Activated CD4-positive, alpha-beta T cell treated with anti-CD3 and anti-CD28 coated beads, Interleukin-10, Interleukin-2, amounts not matched to agents 100 ng/mL and 50 ng/mL, durations not matched to agents 16 hours and 8 hours (primary cell): ENCODE measurements around the gene EVA1C.
"Not testable (repeated sequence)": the region's sequence is repeated elsewhere in the genome, so short reads cannot be mapped to it uniquely, and the experiment has no call there.

Experiments used
- DNase-seq: peaks from one replicate; pipeline ENCODE4 v3.0.0-alpha.2; 2020

Gene EVA1C

GRCh38 chr21:32534113-32534512, 121.6 kb downstream of the EVA1C start:
- no peak for DNase-seq

- DNase-seq: no peak
These were observed 123.1 kb downstream of the EVA1C start for GRCh38 chr21:32535612-32536011.

GRCh38 chr21:32537569-32537881, 125.0 kb downstream of the EVA1C start:
- DNase-seq: no peak

GRCh38 chr21:32538147-32538792, 125.8 kb downstream of the EVA1C start:
- no peak for DNase-seq

DNA sequence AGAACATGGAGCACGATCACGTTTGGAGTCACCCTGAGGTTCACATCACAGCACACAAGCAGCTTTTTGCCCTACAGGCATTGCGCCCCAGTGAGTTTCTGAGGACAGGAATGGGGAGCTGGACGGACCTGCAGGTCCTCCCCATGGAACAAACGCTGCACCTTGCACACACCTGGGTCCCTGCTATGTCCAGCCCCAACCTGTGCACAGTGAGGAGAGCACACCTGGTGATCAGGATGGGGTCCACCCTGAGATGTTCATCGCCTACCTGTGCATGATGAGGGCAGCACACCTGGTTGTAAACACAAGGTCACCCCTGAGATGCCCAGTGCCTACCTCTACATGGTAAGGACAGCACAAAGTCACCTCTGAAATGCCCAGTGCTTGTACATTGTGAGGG, 126.9 kb downstream of the EVA1C start:
- no peak for DNase-seq

DNA sequence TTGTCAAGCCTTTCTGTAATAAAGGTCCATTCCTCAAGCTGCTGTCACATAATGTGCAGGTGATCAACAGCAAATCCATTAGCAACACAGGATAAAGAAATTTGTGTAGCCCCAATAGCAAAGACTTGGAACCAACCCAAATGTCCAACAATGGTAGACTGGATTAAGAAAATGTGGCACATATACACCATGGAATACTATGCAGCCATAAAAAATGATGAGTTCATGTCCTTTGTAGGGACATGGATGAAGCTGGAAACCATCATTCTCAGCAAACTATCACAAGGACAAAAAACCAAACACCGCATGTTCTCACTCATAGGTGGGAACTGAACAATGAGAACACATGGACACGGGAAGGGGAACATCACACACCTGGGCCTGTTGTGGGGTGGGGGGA, 130.6 kb downstream of the EVA1C start:
- not testable (repeated sequence) for DNase-seq

GRCh38 chr21:32543975-32544374, 131.5 kb downstream of the EVA1C start:
- DNase-seq: no peak

GRCh38 chr21:32544697-32545096, 132.2 kb downstream of the EVA1C start:
- no peak for DNase-seq

DNA sequence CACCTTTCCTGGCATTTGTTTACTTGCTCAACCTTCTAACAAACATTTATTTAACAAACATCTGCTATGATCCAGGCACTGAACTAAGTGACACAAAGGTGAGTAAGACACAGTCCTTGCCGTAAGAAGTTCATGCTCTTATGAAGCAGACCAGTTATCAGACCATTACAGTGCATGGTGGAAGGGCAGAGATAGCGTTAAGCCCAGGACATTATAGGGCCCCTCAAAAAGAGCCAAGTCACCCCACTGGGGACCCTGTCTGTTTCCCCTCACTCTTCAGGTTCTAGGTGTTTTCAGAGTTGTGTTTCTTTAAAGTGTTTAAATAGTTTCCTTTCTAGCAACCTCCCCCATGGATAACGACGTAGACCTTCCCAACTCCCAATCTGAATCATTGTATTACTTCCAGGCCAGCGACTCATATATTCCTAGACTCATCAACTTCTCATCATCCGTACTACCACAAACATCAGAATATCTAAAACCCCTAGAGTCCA, 133.5 kb downstream of the EVA1C start:
- DNase-seq: no peak

- DNase-seq: no peak
These were observed 134.5 kb downstream of the EVA1C start for GRCh38 chr21:32547018-32547417.

DNA sequence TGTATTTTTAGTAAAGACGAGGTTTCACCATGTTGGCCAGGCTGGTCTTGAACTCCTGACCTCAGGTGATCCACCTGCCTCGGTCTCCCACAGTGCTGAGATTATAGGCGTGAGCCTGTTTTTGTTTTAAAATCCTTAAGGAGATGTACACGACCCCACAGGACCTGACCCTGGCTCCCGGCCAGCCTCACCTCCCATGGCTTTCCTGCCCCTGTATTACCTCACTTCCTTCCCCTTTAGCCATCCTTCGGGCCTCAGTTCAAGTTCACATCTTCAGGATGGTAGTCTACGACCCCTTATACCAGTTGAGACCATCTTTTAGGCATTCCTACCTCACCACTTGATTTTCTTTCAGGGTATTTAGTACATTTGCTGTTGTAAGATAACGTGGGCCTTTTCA, 136.5 kb downstream of the EVA1C start:
- DNase-seq: no peak

- DNase-seq: no peak
These were observed 136.9 kb downstream of the EVA1C start for GRCh38 chr21:32549440-32549839.

- no peak for DNase-seq
These were observed 137.4 kb downstream of the EVA1C start for GRCh38 chr21:32549886-32550285.

GRCh38 chr21:32554832-32555638, 142.5 kb downstream of the EVA1C start:
- no peak for DNase-seq

DNA sequence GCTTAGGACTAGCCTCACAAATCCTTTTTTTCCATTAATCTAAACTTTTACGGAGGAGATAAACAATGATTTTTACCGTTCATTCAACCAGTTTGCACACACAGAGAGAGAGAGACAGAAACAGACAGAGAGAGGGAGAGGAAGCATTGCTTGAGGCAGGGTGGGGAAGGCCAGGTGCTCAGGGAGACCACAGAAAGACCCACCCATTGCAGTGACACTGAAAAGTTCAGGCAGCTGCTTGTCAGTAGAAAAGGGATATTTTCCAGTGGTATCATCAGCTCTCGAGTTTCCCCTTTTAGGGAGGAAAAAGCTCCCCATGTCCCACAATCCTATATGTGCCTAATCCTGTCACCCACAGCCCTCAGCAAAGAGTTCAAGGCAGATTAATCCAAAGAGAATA, 145.6 kb downstream of the EVA1C start:
- no peak for DNase-seq

- DNase-seq: no peak
These were observed 146.6 kb downstream of the EVA1C start for GRCh38 chr21:32559006-32559610.

- no peak for DNase-seq
These were observed 148.4 kb downstream of the EVA1C start for GRCh38 chr21:32560896-32561295.

- not testable (repeated sequence) for DNase-seq
These were observed 149.0 kb downstream of the EVA1C start for GRCh38 chr21:32561476-32561875.

DNA sequence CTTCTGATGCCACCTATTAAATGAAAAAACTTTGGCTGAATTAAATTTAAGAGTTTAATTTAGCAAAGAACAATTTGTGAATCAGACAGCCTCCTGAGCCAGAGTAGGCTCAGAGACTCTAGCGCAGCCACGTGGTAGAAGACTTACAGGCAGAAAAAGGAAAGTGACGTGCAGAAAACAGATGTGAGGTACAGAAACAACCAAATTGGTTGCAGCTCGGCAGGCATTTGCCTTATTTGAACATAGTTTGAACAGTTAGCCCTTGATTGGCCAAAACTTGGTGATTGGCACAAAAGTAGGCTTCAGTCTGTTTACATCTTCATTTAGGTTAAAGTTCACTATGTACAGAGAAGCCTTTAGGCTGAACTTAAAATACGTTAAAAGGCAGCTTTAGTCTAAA, 149.9 kb downstream of the EVA1C start:
- DNase-seq: no peak

DNA sequence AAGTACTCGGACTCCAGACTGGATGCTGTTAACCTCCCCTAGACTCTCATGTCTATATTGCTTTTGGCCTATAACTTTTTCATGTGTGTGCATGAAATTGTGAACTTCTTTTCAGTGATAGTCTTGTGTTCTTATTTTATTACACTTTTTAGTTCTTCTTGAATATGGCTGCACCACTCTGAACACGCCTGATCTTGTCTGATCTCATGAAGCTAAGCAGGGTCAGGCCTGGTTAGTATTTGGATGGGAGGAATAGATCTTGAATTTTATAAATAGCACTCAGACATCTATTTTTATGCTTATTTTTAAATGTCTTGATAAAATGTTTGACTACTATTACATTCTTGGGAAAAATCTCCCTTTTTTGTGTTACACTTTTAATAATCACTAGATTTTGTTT, 150.4 kb downstream of the EVA1C start:
- no peak for DNase-seq
